ENCODE results near the gene KCP.

The KCP gene

DNA sequence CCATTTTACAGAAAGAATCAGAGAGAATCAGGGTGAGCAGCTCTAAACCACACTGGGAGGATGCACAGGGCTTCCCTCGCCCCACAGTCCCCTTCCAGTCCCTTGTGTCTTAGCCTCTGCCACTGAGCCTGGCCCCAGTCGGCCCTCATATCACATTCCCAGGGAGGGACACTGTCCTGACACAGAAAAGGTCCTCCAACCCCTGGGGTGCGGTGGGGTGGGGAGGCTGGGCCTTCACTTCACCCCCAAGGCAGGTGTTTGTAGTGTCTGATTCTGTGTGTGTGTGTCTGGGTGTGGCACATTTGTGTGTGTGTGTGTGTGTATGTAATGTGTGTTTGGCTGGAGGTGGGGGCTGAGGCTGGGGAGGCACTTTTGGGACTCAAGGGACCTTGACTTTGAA is 1.8 kb upstream of the KCP start:
- TF ChIP-seq, protein P1, sequence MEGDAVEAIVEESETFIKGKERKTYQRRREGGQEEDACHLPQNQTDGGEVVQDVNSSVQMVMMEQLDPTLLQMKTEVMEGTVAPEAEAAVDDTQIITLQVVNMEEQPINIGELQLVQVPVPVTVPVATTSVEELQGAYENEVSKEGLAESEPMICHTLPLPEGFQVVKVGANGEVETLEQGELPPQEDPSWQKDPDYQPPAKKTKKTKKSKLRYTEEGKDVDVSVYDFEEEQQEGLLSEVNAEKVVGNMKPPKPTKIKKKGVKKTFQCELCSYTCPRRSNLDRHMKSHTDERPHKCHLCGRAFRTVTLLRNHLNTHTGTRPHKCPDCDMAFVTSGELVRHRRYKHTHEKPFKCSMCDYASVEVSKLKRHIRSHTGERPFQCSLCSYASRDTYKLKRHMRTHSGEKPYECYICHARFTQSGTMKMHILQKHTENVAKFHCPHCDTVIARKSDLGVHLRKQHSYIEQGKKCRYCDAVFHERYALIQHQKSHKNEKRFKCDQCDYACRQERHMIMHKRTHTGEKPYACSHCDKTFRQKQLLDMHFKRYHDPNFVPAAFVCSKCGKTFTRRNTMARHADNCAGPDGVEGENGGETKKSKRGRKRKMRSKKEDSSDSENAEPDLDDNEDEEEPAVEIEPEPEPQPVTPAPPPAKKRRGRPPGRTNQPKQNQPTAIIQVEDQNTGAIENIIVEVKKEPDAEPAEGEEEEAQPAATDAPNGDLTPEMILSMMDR (IDR thresholded peaks at IDR 0.05; ENCODE audit: low read depth, low read length): no peak
- no peak for DNase-seq (ENCODE audit: extremely low read depth, low read depth)

DNA sequence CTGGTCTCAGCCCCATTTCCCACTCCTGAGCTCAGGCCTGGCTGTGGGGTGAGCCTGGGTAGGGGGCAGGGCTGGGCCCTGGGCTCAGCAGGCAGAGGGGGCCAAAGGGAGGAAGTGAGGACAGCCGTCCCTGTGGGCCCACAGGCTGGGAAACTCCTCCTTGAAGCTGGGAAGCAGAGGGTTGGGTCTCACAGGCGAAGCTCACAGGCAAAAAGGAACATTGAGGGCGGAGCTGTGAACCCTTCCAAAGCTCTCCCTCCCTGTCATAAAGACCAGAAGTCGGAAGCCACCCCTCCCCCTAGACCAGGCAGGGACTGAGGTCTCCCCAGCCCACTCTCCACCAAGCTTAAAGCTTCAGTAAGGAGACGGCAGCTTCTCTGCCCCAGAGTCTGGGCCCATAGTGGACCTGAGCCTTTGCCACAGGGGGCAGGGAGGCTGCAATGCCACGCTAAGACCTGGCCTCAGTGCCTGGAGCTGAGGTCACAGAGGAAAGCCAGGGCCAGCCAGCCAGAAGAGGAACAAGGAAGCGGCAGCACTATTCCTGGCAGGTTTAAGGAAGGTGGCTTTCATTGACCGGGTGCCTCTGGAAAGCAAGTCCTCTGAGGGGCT is 1.0 kb upstream of the KCP start:
- TF ChIP-seq, protein P1 (IDR thresholded peaks at IDR 0.05; ENCODE audit: low read depth, low read length): no peak
- DNase-seq (ENCODE audit: extremely low read depth, low read depth): no peak

DNA sequence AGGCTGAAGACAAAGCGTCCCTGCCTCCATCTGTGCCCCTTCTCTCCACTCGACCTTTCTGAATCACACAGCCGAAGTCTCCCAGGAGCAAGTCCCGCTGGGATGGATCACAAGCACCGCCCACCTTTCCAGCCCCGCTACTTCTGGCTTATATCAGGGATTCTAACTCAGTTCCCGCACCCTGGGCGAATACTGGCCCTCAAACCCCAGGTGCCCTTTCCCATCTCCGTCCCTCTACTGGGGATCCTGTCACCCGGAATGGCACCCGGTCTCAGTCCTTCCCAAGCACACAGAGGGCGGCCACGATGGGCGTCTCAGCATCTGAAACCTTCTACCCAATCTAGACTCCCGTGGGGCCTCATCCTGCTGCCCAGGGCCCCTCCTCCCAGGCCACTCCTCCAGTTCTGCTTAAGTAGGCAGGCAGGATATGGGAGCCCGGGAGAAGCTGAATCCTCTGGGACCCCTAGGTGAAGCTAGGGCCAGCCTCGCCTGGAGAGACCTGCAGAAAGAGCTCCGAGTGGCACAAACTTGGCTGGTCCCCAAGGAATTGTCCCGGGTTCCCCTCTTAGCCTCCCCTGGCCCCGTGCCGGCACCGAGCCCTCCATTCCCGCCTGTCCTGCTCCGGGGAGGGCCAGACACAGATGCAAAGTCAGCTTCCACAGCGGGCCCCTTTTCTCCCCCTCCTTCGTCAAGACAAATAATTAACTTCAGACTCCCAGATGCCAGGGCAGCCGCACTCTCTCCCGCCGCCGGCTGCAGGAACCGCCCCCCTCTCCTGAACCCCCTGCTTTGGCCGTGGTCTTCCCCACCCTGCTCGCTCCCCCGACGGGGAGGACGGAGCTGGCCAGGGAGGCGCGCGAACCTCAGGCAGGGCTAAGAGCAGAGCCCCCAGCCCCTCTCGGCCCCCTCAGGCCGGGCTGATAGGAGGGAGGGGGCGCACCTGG is 612 bp downstream of the KCP start:
- TF ChIP-seq, protein P1 (IDR thresholded peaks at IDR 0.05; ENCODE audit: low read depth, low read length): no peak
- DNase-seq (ENCODE audit: extremely low read depth, low read depth): peak; percentile 1

DNA sequence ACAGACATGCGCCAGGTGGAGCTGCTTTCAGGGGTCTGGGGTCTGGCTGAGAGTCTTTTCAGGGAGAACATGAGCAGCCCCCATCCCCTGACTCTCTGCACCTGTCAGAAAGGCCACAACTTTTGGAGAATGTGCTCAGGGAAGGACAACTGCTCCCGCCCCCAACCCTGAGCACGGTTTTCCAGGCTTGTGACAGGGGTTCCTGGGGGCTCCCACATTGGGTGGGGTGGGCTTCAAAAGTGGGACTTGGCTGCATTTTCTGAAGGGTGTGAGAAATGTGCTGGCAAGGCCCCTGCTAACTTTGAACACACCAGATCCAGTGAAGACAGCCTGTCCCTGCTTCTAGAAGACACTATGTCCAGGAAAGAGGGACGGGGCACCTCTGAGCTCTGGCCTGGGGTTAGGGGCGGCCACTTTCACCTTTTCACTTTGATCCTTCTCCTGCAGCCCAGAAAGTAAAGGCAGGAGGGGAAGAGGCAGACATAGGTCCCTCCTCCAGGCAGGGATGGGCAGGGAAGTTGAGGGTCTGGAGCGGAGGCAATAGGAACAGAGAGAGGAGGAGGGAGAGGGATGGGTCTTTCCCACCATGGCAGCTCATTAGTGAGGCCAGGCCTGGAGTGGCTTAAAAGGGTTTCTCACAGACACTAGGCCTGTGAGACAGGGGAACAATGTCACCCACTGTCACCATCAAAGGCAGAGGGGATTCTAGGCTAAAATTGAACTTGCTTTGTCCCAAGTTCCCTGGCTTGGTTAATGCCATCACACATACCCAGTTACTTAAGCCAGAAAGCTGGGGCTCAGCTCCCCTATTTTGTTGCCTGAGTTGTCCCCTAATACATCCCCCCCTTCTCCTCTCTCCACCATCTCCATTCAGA is 1.5 kb downstream of the KCP start:
- no peak for DNase-seq (ENCODE audit: extremely low read depth, low read depth)

DNA sequence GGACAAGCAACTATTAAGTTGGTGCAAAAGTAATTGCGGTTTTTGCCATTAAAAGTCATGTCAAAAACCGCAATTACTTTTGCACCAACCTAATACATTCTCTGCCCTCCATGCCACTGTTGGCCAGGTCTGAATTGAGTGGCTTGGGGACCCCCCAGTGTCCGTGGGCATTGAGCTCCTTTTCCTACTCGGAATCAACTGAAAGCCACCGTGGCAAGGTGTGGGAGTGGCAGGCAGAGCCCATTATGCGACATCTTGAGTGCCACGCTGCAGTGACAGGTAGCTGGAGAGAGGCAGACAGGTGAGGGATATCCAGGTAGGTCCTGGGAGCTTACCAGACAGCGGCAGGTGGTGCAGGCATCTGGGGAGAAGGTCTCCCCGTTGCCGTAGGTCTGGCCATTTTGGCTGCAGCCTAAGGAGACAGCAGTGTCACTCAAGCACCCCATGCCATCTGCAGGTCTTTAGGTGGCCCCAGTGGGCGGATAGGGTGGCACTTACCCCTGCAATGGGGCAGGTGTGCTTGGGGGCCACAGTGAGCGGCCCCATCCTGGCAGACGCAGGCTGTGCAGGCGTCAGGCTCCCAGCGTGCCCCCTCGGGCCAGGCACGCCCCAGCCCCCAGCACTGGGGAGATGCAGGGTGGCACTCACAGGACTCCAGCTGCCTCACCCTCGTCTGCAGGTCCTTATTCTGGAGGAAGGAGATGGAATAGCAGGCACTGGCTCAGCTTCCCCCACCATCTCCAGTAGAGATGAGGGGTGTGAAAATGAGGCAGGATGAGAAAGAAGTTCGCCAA is 3.5 kb downstream of the KCP start:
- TF ChIP-seq, protein P1 (IDR thresholded peaks at IDR 0.05; ENCODE audit: low read depth, low read length): no peak
- DNase-seq (ENCODE audit: extremely low read depth, low read depth): no peak

More for the DNA sequence above, 1.5 kb downstream of the KCP start:
- TF ChIP-seq, protein P1 (IDR thresholded peaks at IDR 0.05; ENCODE audit: low read depth, low read length): no peak

DNA sequence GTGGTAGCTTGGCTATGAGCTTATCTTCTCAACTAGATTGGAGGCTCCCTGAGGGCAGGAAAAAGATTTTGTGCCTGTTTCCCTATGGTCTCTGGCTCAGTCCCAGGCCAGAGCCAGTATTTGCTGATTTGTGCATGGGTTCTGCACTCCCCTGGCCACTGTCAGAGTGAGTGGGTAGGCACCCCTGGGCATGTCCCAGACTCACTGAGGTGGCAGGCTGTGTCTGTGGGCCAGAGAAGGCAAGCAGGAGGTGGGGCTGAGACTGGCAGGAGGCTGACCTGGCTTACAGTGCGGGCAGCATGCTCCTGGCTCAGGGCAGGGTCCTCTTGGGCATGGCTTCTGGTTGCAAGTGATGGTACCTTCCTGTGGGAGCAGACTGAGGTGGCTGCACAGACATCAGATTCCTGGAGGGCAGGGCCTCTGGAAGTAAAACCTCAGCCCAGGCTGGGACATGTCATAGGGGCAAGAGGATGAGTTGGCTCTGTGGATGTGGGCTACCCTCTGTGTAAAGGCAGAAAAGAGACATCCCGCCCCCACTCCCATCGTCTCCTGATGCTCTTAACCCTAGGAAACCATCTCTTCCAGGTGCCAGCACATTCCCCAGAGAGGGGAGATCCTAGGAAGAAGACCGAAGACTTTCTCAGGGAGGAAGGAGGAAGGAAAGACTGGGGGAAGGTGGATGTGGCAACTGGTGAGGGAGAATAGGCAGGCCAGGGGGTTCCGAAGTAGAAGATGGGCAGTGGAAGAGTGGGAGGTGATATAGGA is 4.3 kb downstream of the KCP start:
- TF ChIP-seq, protein P1 (IDR thresholded peaks at IDR 0.05; ENCODE audit: low read depth, low read length): no peak
- DNase-seq (ENCODE audit: extremely low read depth, low read depth): no peak
